ENCODE measurements around the gene YJEFN3. TPM values are rescaled to one million over a fixed set of nuclear protein-coding genes. Genes with fewer than 3 reads are reported as not detected.

The YJEFN3 gene
- total and polyA plus RNA-seq, 2 of the 8 experiments (the other 6 are each of a cell fraction or from before 2014, with no cell fraction given) = 5.7 to 9.4 TPM

DNA sequence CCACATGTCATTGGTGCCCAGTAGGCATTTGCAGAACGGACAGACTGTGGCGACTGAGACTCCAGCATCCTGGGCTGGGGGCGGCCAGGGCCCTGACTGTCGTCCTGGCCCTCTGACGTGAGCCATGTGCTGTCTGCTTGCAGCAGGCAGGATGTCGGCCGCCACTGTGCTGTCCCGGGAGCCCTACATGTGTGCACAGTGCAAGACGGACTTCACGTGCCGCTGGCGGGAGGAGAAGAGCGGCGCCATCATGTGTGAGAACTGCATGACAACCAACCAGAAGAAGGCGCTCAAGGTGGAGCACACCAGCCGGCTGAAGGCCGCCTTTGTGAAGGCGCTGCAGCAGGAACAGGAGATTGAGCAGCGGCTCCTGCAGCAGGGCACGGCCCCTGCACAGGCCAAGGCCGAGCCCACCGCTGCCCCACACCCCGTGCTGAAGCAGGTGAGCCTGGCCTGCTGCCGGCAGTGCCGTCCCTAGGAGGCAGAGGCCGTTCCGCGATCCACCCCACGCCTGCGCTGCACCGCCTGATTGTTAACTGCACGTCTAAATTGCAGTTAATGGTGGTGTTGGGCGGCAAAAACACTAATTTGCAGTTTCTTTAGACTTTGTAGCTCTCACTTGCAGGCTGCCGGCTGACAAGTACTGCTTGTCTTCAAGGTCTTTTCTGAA is 27.6 kb upstream of the YJEFN3 start (continued):
- no peak for TF ChIP-seq KDM4A (IDR thresholded peaks at IDR 0.05; ENCODE audit: low read depth, low read length, severe bottlenecking)

Data from H1 (cell line).